GM23248 (cell line): ENCODE measurements around the gene TRIAP1. TPM values are rescaled to one million over a fixed set of nuclear protein-coding genes. Genes with fewer than 3 reads are reported as not detected.
A peak's percentile ranks its signal among the peaks of the same experiment; 100 is the strongest.

Experiments
- DNase-seq: peaks from one replicate; pipeline ENCODE4 v3.0.0-alpha.2; 2015
- H2AFZ ChIP-seq: fragments of 200-600 bp; sonication (generic); 2 replicates; pipeline ENCODE4 v1.6.1; 2016; ENCODE audit warnings: antibody characterized with exemption
- H3F3A ChIP-seq: fragments of 200-600 bp; sonication (generic); 2 replicates; pipeline ENCODE4 v1.6.1; 2016; ENCODE audit warnings: mild to moderate bottlenecking, antibody characterized with exemption, mixed run types; ENCODE audit not compliant: insufficient read depth
- H3K27ac ChIP-seq: fragments of 200-600 bp; sonication (generic); 2 replicates; pipeline ENCODE4 v1.5.1; 2016; ENCODE audit warnings: mild to moderate bottlenecking
- H3K27me3 ChIP-seq: fragments of 200-600 bp; sonication (generic); replicated peaks from 2 replicates; pipeline ENCODE4 v1.6.1; 2016; ENCODE audit warnings: mild to moderate bottlenecking; ENCODE audit not compliant: insufficient read depth
- H3K36me3 ChIP-seq: fragments of 200-600 bp; sonication (generic); 2 replicates; pipeline ENCODE4 v1.6.1; 2016; ENCODE audit warnings: low read depth, mild to moderate bottlenecking
- H3K4me1 ChIP-seq: fragments of 200-600 bp; sonication (generic); 2 replicates; pipeline ENCODE4 v1.6.1; 2016; ENCODE audit warnings: mild to moderate bottlenecking; ENCODE audit not compliant: insufficient read depth
- H3K4me2 ChIP-seq: fragments of 200-600 bp; sonication (generic); one replicate; pipeline ENCODE4 v1.6.1; 2016; ENCODE audit warnings: mild to moderate bottlenecking; ENCODE audit not compliant: unreplicated experiment
- H3K4me3 ChIP-seq: fragments of 200-600 bp; sonication (generic); 2 replicates; pipeline ENCODE4 v1.5.1; 2016; ENCODE audit warnings: mild to moderate bottlenecking
- H3K79me2 ChIP-seq: fragments of 200-600 bp; sonication (generic); 2 replicates; pipeline ENCODE4 v1.6.1; 2016; ENCODE audit warnings: mild to moderate bottlenecking; ENCODE audit not compliant: insufficient read depth
- H3K9ac ChIP-seq: fragments of 200-600 bp; sonication (generic); 2 replicates; pipeline ENCODE4 v1.6.1; 2016; ENCODE audit warnings: mild to moderate bottlenecking
- H3K9me2 ChIP-seq: fragments of 200-600 bp; sonication (generic); 2 replicates; pipeline ENCODE4 v1.6.1; 2016; ENCODE audit warnings: mixed run types, mild to moderate bottlenecking, moderate library complexity; ENCODE audit not compliant: insufficient read depth
- H3K9me3 ChIP-seq: fragments of 200-600 bp; sonication (generic); one replicate; pipeline ENCODE4 v1.6.1; 2017; ENCODE audit warnings: low read depth
- H4K20me1 ChIP-seq: fragments of 200-600 bp; sonication (generic); 2 replicates; pipeline ENCODE4 v1.6.0; 2016; ENCODE audit not compliant: insufficient read depth
- EZH2 ChIP-seq: fragments of 200-600 bp; sonication (generic); IDR thresholded peaks from 2 replicates; pipeline ENCODE4 v1.6.1; 2018; ENCODE audit warnings: antibody characterized with exemption, mild to moderate bottlenecking; ENCODE audit not compliant: insufficient read depth, poor library complexity, severe bottlenecking
- EZH2phosphoT487 ChIP-seq: fragments of 200-600 bp; sonication (generic); IDR thresholded peaks from 2 replicates; pipeline ENCODE4 v1.6.1; 2018; ENCODE audit warnings: antibody characterized with exemption, moderate library complexity, mild to moderate bottlenecking, low read depth; ENCODE audit not compliant: insufficient read depth
- WGBS, 2 experiments: methylation state at CpG; one replicate each; pipeline ENCODE4 v1.1.6; 2015 to 2017; ENCODE audit warnings: low lambda C conversion rate in 2 of 2, low coverage in 1 of 2; ENCODE audit errors: missing lambda C conversion rate in 2 of 2; 5-methylcytosine and 5-hydroxymethylcytosine counted together
- in situ Hi-C: fragments of 300-500 bp; cut with MboI; formaldehyde crosslinking; loops from 2 replicates; pipeline ENCODE4 v1.15.0; 2020
- polyA plus RNA-seq: library from polyadenylated mRNA; unstranded; fragments of >200 nt; fragmentation: Nextera tagmentation; extraction: Ambion mirVana; gene quantifications from 2 replicates; pipeline ENCODE4 v1.2.1, GENCODE V29; 2016
- total RNA-seq: library from RNA; depleted of rRNA; stranded (reverse); fragments of >200 nt; shearing (Covaris generic); gene quantifications from 2 replicates; pipeline ENCODE4 v1.2.3, GENCODE V29; 2014

TRIAP1 gene
- total and polyA plus RNA-seq, 2 experiments from 2014 or later: 45.6 to 68.6 TPM

GRCh38 chr12:120467439-120467838, 21.3 kb upstream of the TRIAP1 start:
- peaks cover 6% of the 10 kb centered on the region; the same call in 1 of the 2 replicates for H4K20me1 ChIP-seq
- 0 out of 2 replicates have a peak overlapping the region, but pooled peaks have one; percentile 16 for H3K27ac ChIP-seq
- H3K4me2 ChIP-seq: peak overlapping the region; percentile 90
- H3K9me3 ChIP-seq: no peaks in the 10 kb centered on the region
- H3K36me3 ChIP-seq: peaks cover 39% of the 10 kb centered on the region
- H3K79me2 ChIP-seq: peaks cover 96% of the 10 kb centered on the region
- H3K4me1 ChIP-seq: peaks cover 25% of the 10 kb centered on the region
- H2AFZ ChIP-seq: no peak overlapping the region
- H3K4me3 ChIP-seq: no peak overlapping the region
- no peaks in the 10 kb centered on the region for H3K27me3 ChIP-seq
- H3F3A ChIP-seq: peaks cover 45% of the 10 kb centered on the region
- WGBS, 2 experiments: 91 to 92% methylated on average over 6 of the region's 6 CpGs
- in situ Hi-C loops: no loop called here
- no peaks in the 10 kb centered on the region for H3K9me2 ChIP-seq
- 0 out of 2 replicates have a peak overlapping the region, but pooled peaks have one; percentile 89 for H3K9ac ChIP-seq
- TF ChIP-seq EZH2 (no peak), EZH2phosphoT487 (no peak)
- no peak for DNase-seq

GRCh38 chr12:120466560-120467315, 20.6 kb upstream of the TRIAP1 start:
- Histone ChIP-seq H3K27me3 (no peaks in the 10 kb centered on the region), H4K20me1 (peaks cover 6% of the 10 kb centered on the region; the same call in 1 of the 2 replicates), H3K36me3 (peaks cover 46% of the 10 kb centered on the region), H3F3A (peaks cover 42% of the 10 kb centered on the region), H3K79me2 (peaks cover 96% of the 10 kb centered on the region), H3K9me2 (no peaks in the 10 kb centered on the region), H3K4me3 (no peak overlapping the region), H3K4me1 (peaks cover 19% of the 10 kb centered on the region; the same call in 1 of the 2 replicates), H2AFZ (no peak overlapping the region), H3K9ac (peak overlapping the region; percentile 24; the same call in 1 of the 2 replicates), H3K27ac (peak overlapping the region; percentile 16; the same call in 1 of the 2 replicates), H3K9me3 (no peaks in the 10 kb centered on the region), H3K4me2 (no peak overlapping the region)
- DNase-seq: peak; percentile 78
- TF ChIP-seq EZH2: no peak
- no peak for TF ChIP-seq EZH2phosphoT487
- WGBS, 2 experiments: 36 to 43% methylated on average over 8 of the region's 8 CpGs
- in situ Hi-C loops: no loop called here

GRCh38 chr12:120465756-120466155, 19.6 kb upstream of the TRIAP1 start:
- Histone ChIP-seq H3K4me1 (peaks cover 12% of the 10 kb centered on the region; the same call in 1 of the 2 replicates), H3K9me2 (no peaks in the 10 kb centered on the region), H3K27me3 (no peaks in the 10 kb centered on the region), H3F3A (peaks cover 51% of the 10 kb centered on the region), H3K9me3 (no peaks in the 10 kb centered on the region), H4K20me1 (peaks cover 6% of the 10 kb centered on the region; the same call in 1 of the 2 replicates), H3K79me2 (peaks cover 95% of the 10 kb centered on the region), H3K9ac (no peak overlapping the region), H3K4me2 (no peak overlapping the region), H2AFZ (no peak overlapping the region), H3K27ac (no peak overlapping the region), H3K4me3 (no peak overlapping the region), H3K36me3 (peaks cover 56% of the 10 kb centered on the region)
- in situ Hi-C loops: no loop called here
- DNase-seq: no peak
- WGBS, 2 experiments: 24 to 34% methylated on average over 5 of the region's 5 CpGs
- TF ChIP-seq EZH2 (no peak), EZH2phosphoT487 (no peak)

- Histone ChIP-seq H3K79me2 (peaks cover 96% of the 10 kb centered on the region), H3F3A (peaks cover 66% of the 10 kb centered on the region), H3K9ac (no peak overlapping the region), H3K36me3 (peaks cover 74% of the 10 kb centered on the region), H4K20me1 (peaks cover 9% of the 10 kb centered on the region; the same call in 1 of the 2 replicates), H3K9me2 (no peaks in the 10 kb centered on the region), H3K4me2 (no peak overlapping the region), H3K27ac (no peak overlapping the region), H3K4me3 (no peak overlapping the region), H2AFZ (no peak overlapping the region), H3K9me3 (no peaks in the 10 kb centered on the region), H3K27me3 (no peaks in the 10 kb centered on the region), H3K4me1 (peaks cover 12% of the 10 kb centered on the region; the same call in 1 of the 2 replicates)
- in situ Hi-C loops: no loop called here
- no peak for TF ChIP-seq EZH2phosphoT487
- TF ChIP-seq EZH2: no peak
- 87 to 89% methylated on average over 5 of the region's 5 CpGs for WGBS, 2 experiments
- DNase-seq: no peak
These were observed 17.5 kb upstream of the TRIAP1 start for GRCh38 chr12:120463712-120464111.
